Type B pancreatic cell (in vitro differentiated cells): Measurements from ENCODE around the gene LRRC56. TPM values are rescaled to one million over a fixed set of nuclear protein-coding genes. Genes with fewer than 3 reads are reported as not detected.

Source experiments
- DNase-seq: peaks from one replicate; pipeline ENCODE4 v3.0.0; 2021; ENCODE audit warnings: mixed read lengths; ENCODE audit not compliant: unreplicated experiment; ENCODE audit errors: extremely low spot score
- H3K27ac Mint-ChIP-seq: 2 replicates; pipeline ENCODE4 v1.8.0; 2021; ENCODE audit warnings: mild to moderate bottlenecking, mixed read lengths
- H3K27me3 Mint-ChIP-seq: 2 replicates; pipeline ENCODE4 v1.8.0; 2021; ENCODE audit warnings: mixed read lengths
- H3K36me3 Mint-ChIP-seq: 2 replicates; pipeline ENCODE4 v1.8.0; 2021; ENCODE audit warnings: mixed read lengths
- H3K4me1 Mint-ChIP-seq: one replicate; pipeline ENCODE4 v1.8.0; 2021; ENCODE audit warnings: mixed read lengths; ENCODE audit not compliant: unreplicated experiment
- H3K4me3 Mint-ChIP-seq: 2 replicates; pipeline ENCODE4 v1.8.0; 2021; ENCODE audit warnings: mild to moderate bottlenecking, mixed read lengths
- H3K9me3 Mint-ChIP-seq: 2 replicates; pipeline ENCODE4 v1.8.0; 2021; ENCODE audit warnings: mixed read lengths
- total RNA-seq: library from RNA; stranded (reverse); gene quantifications from 2 replicates; pipeline ENCODE4 v1.2.1, GENCODE V29; 2021; ENCODE audit warnings: low replicate concordance
- TF ChIP-seq, protein P1 (sequence below): fragments of 200-600 bp; sonication (generic); conservative IDR thresholded peaks from 2 replicates; pipeline ENCODE4 v1.5.0; 2021; ENCODE audit warnings: antibody characterized with exemption, mild to moderate bottlenecking

The LRRC56 gene
- total RNA-seq, 1 donor from 2014 or later: 1.7 TPM

DNA sequence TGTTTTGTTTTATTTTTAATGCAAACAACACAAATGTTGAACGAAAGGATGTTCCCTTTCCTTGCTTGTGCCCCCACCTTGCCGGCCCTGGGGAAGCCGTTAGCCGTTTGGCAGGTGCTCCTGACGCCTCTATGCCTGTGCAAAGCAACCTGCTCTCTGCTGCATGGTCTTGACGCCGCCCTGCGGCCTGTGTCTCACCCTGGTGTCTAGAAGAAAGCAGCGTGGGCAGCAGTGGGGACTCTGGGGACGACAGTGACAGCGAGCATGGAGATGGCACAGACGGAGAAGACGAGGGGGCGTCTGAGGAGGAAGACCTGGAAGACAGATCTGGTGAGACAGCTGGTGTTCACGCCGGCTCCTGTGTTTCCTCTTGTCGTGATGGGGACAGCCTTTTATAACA, 44.4 kb downstream of the LRRC56 start:
- Mint-ChIP-seq H3K36me3 (peaks cover 3% of the 10 kb centered on the region), H3K27ac (no peak overlapping the region), H3K4me1 (peaks cover 9% of the 10 kb centered on the region), H3K4me3 (no peak overlapping the region), H3K9me3 (no peaks in the 10 kb centered on the region), H3K27me3 (no peaks in the 10 kb centered on the region)
- TF ChIP-seq, protein P1, sequence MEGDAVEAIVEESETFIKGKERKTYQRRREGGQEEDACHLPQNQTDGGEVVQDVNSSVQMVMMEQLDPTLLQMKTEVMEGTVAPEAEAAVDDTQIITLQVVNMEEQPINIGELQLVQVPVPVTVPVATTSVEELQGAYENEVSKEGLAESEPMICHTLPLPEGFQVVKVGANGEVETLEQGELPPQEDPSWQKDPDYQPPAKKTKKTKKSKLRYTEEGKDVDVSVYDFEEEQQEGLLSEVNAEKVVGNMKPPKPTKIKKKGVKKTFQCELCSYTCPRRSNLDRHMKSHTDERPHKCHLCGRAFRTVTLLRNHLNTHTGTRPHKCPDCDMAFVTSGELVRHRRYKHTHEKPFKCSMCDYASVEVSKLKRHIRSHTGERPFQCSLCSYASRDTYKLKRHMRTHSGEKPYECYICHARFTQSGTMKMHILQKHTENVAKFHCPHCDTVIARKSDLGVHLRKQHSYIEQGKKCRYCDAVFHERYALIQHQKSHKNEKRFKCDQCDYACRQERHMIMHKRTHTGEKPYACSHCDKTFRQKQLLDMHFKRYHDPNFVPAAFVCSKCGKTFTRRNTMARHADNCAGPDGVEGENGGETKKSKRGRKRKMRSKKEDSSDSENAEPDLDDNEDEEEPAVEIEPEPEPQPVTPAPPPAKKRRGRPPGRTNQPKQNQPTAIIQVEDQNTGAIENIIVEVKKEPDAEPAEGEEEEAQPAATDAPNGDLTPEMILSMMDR: no peak
- DNase-seq: no peak

DNA sequence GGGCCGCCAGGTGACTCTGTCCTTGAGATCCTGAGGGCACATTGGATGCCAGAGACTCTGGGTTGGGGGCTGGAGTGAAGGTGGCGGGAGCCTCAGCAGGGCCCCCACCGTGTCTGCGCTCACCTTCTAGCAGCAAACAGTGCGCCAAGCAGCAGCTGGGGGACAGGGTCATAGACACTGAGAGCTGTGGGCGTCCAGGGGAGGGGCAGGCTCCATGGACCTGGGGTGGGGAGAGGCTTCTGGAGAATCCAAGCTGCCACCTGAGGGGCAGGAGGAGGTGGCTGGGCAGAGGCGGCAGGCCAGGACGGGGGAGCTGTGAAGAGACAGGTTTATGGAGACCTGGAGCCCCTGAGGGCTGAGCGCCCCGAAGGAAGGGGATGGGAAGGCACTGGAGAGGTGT, 47.0 kb downstream of the LRRC56 start:
- DNase-seq: no peak
- no peak overlapping the region for H3K4me3 Mint-ChIP-seq
- H3K4me1 Mint-ChIP-seq: peaks cover 9% of the 10 kb centered on the region
- no peak overlapping the region for H3K27ac Mint-ChIP-seq
- TF ChIP-seq, protein P1: no peak
- no peaks in the 10 kb centered on the region for H3K9me3 Mint-ChIP-seq
- no peaks in the 10 kb centered on the region for H3K27me3 Mint-ChIP-seq
- peaks cover 5% of the 10 kb centered on the region for H3K36me3 Mint-ChIP-seq

DNA sequence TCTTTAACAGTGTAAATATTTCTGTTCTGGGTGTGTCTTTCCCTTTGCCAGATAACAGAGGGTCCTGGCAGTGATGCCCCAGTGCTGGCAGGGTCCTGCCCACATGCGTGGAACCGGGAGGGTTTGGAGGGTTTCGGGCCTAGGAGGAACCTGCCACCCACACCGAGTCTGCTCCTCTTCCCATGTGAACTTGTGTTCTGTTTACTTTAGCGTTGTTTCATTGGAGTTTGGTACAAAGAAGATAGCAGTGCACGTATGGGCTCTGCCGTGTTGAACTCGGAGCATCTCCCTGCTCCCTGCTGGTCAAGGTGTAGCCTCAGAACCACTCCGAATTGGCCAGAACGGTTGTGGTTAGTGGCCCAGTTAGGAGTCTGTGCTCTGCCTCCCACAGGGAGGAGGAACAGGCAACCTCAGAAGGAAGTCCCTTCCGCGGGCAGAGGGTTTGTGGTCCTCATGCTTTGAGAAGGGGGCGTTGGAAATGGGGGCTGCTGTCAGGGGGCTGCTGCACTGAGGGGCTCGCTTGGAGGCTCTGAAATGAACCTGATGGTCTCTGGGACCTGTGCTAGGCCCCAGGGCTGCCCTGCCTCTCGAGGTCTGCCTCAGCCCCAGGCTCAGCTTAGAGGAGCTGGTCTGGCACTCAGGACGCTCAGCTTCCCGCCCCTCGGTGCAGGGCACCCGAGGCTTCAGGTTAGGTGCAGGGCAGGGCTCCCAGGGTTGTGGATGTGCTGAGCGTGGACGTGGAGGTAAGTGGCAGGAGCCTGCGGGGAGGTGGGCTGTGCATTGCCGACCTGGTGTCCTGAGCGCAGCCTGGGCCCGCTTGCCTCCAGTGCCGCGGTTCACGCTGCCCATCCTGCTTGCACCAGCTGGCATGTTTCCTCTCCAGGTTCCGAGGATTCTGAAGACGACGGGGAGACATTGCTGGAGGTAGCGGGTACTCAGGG, 49.3 kb downstream of the LRRC56 start:
- H3K36me3 Mint-ChIP-seq: peaks cover 6% of the 10 kb centered on the region
- no peaks in the 10 kb centered on the region for H3K4me1 Mint-ChIP-seq
- no peak overlapping the region for H3K4me3 Mint-ChIP-seq
- no peak for DNase-seq
- TF ChIP-seq, protein P1: no peak
- H3K27me3 Mint-ChIP-seq: no peaks in the 10 kb centered on the region
- no peak overlapping the region for H3K27ac Mint-ChIP-seq
- no peaks in the 10 kb centered on the region for H3K9me3 Mint-ChIP-seq

DNA sequence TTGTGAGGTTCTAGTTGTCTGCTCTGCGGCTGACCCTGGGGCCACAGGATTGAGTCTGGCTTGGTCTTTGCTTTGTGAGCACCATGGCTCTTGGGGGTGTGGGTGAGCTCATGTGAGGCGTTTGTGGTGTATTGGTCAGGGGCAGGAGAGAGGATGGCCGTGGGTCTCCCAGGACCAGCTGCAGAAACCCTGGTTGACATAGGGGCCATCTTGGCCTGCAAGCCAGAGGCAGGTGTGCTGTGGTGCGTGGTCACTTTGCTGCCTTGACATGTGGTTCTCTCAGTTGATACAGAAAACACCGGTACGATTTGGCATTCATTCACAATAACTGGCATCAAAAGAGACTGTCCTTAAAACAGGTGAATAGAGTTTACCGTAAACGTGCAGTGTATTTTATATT, 50.2 kb downstream of the LRRC56 start:
- no peak overlapping the region for H3K27ac Mint-ChIP-seq
- H3K36me3 Mint-ChIP-seq: peaks cover 11% of the 10 kb centered on the region
- no peaks in the 10 kb centered on the region for H3K4me1 Mint-ChIP-seq
- DNase-seq: no peak
- H3K9me3 Mint-ChIP-seq: no peaks in the 10 kb centered on the region
- H3K4me3 Mint-ChIP-seq: no peak overlapping the region
- H3K27me3 Mint-ChIP-seq: no peaks in the 10 kb centered on the region
- TF ChIP-seq, protein P1: no peak

DNA sequence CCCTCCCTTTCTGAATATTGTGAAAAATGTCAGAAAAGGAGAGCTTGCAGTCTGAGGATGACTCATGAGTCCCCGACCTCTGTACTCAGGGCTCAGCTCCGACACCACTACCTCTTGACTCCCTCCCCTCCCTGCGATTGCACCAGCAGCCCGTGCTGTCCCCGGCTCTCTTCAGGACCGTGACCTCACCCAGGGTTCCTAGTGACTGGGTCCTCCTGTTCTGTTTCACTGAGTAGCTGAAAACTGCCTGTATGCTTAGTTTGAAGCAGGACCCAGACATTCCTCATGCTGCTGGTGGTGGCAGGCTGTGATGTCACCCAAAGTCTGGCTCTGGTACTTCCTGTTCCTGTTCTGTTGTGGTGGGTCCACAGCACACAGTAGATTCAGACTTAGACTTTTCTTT, 50.7 kb downstream of the LRRC56 start:
- H3K9me3 Mint-ChIP-seq: no peaks in the 10 kb centered on the region
- H3K27ac Mint-ChIP-seq: no peak overlapping the region
- H3K27me3 Mint-ChIP-seq: no peaks in the 10 kb centered on the region
- H3K36me3 Mint-ChIP-seq: peaks cover 11% of the 10 kb centered on the region
- H3K4me1 Mint-ChIP-seq: no peaks in the 10 kb centered on the region
- no peak overlapping the region for H3K4me3 Mint-ChIP-seq
- no peak for DNase-seq
- TF ChIP-seq, protein P1: no peak
